GM18526 (cell line): ENCODE results near the gene UBQLN4.

ENCODE experiments used
- POLR2A ChIP-seq: IDR thresholded peaks from 3 replicates; pipeline ENCODE4 v1.6.1; 2011; ENCODE audit not compliant: insufficient read length; ENCODE audit errors: extremely low read depth

The UBQLN4 gene

DNA sequence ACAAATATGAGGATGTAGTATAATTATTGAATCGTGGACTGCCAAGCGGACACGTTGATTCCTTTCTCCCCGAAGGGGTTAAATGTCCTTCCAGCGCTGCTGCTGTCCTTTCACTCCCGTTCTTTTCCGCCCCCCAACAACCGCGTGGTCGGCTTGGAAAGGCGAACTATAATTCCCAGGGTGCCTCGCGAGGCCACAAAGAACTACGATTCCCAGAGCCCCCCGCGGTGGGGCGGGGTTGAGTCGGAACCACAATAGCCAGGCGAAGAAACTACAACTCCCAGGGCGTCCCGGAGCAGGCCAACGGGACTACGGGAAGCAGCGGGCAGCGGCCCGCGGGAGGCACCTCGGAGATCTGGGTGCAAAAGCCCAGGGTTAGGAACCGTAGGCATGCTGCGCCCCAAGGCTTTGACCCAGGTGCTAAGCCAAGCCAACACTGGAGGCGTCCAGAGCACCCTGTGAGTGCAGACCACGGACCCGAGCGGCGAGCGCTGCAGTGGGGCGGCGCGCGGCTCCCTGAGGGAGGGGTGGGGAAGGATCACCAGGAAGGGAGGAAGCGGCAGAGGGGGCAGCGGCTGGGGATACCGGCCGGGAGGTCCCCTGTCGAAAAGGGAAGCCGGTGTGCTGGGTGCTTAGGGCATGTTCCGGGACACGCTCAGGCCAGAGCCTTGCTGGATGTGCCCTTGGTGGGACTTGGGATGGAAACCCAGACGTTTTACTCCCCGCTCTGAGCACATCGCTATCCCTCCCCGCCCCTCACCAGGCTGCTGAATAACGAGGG lies 1.1 kb upstream of the UBQLN4 start, which contains the start of gene LAMTOR2:
LAMTOR2 (plus strand) TSS at position 283 of the 781 bp plus-strand sequence; CDS start at position 391, 108 bp downstream.
- peak; percentile 71 for TF ChIP-seq POLR2A

DNA sequence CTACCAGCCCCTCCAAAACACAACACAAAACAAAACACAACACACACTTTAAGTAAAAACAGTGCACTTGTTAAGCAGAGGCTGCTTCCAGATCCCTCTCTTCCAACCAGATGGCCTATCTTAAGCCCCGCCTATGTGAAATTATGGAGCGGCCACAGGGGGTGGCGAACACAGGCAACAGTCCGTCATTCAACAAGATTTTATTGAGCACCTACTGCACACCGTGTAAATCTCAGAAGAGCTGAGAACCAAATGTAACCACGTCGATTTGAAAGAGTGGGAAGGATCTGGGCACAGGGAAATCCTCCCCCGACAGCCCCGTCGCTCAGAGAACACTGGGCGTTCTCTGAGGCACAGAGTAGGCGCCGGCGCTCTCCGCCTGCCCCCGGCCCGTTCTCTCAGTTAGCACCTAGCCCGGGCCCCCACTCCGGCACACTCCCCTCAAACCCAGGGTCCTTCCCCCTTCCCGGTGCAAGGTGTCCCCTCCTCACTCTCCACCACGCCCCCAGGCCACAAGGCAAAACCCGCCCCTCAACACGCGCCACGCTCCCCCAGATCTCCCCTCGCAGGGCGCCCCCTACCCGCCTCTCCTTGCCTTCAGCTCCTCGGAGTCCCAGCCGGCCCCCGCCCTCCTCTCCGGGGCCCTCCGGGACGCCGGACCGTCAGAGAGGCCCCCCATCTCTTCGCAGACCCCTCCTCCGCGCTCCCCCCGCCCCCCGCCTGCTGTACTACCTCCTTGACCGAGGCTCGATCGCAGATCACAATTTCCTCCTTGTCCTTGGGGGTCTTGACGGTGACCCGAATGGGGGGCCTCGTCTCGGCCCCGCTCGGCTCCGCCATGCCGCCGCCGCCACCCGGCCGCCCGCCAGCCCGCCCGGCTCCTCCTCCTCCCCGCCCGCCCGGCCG lies 483 bp downstream of the UBQLN4 start:
- TF ChIP-seq POLR2A, result no peak

DNA sequence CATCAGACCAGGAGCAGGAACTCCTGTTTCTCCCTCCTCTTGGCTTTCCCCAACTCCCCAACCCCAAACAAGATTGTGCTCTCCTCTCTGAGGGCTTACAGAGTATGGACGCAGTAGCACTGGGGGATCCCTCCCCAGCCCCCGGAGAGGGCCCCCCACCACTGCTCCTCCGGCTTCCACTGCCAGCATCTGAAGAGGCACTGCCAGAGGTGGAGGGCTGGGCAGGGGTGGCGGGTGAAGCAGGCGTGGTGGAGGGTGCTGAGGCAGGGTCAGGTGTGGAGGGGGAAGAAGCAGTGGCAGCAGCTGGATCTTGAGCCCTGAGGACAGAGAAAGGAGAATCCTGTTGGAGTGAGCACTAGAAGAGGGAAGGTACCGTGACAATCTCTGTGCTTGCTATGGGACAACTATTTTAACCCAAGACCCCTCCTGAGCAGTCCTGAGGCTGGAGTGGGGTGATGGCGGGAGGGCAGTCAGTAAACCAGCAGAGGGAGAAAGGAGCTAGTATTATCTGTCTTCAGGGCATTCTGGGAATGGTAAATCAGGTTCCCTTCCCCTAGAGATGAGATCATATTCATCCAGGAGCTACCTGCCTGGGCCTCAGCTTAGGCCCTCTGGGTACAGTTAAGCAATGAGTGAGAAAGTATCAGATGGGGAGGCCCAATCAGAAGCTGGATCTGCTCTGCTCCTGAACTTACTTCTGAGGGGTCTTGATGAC lies 2.4 kb downstream of the UBQLN4 start:
- no peak for TF ChIP-seq POLR2A

DNA sequence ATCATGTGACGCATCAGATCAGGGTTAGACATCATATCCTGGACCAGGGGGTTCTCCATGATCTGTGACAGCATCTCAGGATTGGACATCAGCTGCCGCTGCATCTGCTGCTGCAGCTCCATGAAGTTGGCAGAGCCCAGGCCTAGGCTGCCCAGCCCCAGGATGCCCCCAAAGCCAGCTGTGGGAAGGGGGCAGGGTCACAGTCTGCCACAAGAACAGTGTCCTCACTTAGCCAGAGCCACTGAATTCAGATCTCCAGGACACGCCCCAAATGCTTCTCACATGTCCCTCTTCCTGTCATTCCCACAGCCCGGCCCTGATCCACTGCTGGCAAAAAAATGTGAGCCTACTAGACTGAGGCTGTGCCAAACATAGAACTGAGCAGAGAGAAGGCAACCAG lies 3.2 kb downstream of the UBQLN4 start:
- TF ChIP-seq POLR2A, result no peak

DNA sequence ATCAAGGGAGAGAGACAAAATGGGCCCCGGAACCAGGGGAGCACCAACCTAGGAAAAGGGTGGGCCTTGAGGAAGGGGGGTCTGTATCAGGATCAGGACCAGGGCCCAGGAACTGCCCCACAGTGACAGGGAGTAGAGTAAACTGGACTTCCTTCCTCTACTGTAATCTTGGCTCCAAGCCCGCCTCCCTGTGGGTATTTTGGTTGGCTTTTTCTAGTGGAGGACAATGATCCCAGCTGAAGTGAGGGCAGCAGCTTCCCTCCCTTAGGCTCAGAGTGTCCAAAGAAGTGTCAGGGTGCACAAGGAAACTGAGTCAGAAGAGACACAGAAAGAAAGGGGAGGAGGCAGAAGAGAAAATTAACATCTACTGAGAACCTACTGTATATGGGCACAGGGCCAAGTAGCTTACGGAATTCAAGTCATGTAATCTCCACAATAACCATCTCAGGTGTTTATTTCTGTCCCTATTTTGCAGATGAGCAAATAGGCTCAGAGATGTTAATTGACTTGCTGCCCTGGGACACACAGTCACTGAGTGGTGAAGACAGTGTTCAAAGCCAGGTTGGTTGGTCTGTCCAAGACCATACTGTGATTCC lies 4.8 kb downstream of the UBQLN4 start:
- TF ChIP-seq POLR2A, result no peak

DNA sequence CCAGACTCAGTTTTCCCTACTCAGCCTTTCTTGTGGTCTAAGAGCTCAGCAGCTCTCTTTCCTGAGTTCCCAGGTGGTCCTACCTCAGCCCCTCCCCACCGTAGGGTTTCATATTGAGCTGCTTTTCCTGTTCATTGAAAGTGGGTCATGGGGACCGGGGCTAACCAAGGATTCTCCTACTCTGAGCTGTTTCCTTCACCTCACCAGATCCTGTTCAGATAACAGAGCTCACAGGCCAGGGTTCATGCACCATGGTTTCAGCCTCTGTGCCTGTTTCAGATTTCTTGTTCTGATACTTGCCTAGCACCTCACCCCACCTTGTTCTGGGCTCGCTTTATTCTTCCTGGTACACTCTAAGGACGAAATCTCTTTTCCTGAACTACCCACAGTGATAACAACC lies 8.5 kb downstream of the UBQLN4 start:
- TF ChIP-seq POLR2A, result no peak

DNA sequence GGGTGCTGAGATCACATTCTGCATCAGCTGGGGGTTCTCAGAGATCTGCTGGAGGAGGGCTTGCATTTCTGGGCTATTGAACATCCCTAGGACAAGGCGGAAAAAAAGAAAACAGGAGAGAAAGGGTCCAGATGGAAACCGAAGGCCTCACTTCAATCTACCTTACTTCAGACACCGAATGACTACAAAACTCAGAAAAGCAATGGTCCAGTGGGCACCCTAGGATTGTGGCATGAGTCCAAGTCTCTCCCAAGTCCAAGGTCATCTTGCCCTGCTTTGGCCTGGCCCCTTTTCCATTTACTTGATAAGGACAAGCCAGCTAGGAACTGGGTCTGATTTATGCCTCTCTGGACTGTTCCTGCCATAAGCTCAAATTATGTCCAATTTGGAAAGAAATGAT lies 10.8 kb downstream of the UBQLN4 start:
- no peak for TF ChIP-seq POLR2A

DNA sequence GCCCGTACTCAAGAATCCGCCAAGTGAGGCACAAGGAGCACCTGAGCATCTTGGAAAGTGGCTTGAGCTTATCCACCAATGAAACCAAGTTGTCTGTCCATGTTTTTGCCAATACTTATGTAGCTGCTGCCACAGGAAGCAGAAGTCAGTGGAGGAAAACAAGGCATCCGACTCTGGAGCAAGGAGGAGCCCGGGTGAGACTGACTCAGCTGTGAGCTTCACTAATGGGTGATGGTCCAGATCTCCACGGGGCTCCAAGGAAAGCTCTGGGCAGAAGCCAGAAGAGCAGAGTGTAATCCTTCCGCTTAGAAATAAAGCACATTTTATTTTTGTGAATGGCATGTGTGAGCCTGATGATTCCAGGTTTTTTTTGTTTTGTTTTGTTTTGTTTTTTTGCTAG lies 20.6 kb downstream of the UBQLN4 start:
- TF ChIP-seq POLR2A, result no peak

DNA sequence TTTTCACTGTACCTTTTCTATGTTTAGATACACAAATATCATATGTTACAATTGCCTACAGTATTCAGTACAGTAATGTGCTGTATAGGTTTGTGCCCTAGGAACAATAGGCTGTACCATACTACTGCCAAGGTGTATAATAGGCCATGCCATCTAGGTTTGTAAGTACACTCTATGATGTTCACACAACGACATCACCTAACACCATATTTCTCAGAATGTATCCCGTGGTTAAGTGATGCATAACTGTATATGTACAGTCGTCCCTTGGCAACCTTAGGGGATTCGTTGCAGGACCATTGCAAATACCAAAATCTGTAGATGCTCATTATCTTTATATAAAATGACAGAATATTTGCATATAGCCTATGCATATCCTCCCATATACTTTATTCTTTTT lies 27.0 kb downstream of the UBQLN4 start:
- TF ChIP-seq POLR2A, result no peak

DNA sequence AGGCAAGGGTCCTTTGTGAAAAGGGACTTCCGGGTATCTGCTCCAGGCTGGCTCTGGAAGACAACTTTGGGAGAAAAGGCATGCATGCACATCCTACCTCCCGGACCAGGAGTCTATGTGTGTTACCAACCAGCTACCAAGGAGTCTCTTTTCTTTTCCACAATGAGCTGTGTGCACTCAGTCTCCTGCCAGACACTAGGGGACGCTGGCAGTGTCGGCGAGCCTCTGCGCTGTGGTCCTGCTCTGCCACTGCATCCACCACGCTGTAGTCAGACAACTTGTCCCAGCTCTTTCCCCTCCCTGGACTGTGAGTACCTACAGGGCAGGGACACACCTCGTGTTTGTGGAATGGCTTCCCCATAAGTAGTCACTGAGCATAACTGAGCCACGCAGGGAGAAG lies 27.7 kb downstream of the UBQLN4 start:
- TF ChIP-seq POLR2A, result no peak

DNA sequence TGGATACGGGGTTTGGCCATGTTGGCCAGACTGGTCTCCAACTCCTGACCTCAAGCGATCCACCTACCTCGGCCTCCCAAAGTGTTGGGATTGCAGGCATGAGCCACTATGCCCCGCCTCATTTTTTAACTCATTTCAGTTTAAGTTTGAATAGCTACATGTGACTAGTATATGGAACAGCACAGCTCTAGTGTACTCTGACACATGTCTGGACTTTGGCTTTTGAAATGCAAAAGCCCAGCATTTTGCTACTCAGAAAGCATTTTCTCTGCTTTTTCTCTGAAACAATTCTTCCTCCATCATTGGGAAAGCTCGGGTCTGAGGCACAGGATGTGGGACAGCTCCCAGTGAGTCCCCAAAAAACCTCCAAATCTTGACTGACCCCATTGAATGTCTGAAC lies 28.8 kb downstream of the UBQLN4 start:
- no peak for TF ChIP-seq POLR2A

DNA sequence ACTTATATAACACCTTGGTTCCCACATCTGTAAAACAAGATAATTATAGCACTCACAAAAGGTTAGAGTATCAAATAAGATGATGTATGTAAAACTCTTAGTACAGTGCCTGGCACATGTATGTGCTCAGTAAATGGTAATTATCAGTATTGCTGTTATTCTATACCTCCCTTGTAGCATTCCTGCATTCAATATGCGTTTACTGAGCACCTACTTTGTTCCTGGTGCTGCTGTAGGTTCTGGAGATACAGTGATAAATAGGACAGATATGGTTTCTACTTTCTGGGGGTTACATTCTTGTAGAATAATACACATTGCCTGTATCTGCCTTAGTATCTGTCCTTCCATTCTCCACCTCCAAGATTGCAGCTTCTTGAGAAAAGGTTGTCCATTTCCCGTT lies 31.6 kb downstream of the UBQLN4 start:
- TF ChIP-seq POLR2A, result no peak

DNA sequence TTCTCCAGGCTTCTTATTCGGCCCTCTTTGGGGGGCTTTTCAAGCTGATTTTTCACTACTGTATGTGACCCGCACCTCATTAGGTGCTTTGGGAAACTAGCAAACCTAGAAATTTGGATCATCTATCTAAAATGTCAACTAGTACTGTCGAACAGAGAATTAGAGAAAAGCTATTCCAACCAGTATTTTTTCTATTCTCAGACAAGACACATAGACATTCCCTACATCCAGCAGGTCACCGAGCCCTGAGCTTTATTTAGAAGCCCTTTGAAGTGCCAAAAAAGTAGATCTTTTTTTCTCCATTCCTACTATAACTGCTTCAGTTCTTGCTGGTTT lies 32.5 kb downstream of the UBQLN4 start:
- TF ChIP-seq POLR2A, result no peak

DNA sequence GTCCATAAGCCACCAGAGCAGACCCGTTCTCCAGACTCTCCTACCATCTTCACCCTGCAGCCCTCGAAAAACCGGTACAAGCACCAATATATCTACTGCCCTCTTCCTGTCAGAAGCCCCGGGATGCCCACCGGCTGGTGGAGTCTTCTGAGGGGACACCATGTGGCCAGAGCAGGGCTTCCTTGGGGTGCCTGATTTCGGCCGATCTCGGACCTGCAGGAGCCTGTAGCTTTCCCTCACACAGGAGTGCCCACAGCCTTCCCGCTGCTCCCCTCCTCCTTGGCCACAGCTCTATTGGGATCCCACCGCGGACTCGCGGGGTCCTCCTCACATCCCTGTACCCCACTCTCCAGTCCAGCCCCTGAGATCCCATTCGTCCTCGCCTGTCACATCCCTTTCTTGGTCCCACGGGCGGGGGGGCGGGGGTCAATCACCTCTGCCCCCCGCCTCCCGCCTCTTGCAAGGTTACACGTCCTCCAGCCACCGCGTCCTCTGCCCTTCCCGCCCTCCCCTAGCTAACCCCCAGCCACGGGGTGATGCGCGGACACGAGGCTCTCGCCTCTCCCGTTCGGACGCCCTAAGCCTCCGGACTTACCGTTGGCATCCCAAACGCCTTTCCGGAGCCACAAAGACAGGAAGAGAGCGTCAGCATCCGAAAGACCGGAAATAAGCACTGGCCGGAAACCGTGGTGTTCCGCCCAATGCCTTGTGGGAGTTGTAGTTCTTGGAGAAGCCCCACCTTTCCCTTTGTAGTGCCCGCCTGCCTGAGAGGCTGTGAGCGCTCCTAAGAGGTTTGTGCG lies 33.1 kb downstream of the UBQLN4 start, which contains the start of gene SSR2:
SSR2 (minus strand) TSS at position 659 of the 800 bp plus-strand sequence. CDS start 784 bp downstream, outside the sequence.
- peak; percentile 92 for TF ChIP-seq POLR2A

DNA sequence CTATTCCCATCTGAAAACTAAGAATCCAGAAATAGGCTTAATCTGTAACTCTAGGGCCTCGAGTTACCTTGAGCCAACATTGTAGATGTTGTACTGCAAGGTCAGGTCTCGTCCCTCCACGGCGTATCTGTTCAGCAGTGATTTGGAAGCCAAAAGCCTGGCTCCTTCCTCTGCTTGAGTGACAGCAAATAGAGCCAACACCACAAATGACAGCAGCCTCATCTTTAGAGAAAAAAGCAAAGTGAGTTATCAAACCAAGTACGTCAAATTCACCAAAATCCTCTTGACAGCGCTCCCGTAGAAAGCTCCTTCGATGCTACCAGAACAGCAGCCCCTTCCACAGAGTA lies 33.7 kb downstream of the UBQLN4 start:
- no peak for TF ChIP-seq POLR2A

DNA sequence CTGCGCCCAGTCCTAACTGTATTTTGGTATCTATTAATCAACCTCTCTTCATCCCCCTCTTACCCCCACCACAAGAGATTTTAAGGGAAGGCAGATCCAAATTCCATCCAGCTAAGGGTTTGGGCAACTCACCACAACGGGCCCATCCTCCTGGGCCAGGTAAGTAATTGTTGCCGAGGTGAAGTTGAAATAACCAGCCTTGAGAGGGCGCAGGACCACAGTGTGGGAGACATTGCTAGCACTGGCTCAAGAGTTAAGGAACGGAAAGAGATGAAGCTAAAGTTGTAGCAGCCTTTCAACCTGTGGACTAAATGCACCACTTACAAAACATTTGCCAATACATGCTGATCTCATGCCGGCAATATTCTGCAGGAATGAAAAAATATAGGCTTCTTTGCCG lies 38.8 kb downstream of the UBQLN4 start:
- no peak for TF ChIP-seq POLR2A
